ENCODE results near the gene PKIG. TPM values are rescaled to one million over a fixed set of nuclear protein-coding genes. Genes with fewer than 3 reads are reported as not detected.

Gene PKIG
- total RNA-seq, 1 donor from 2014 or later, result 51.6 TPM

- Mint-ChIP-seq H3K4me1 (peaks cover 13% of the 10 kb centered on the region), H3K27ac (no peak overlapping the region), H3K4me3 (peak overlapping the region; percentile 4), H3K9me3 (no peaks in the 10 kb centered on the region), H3K36me3 (no peaks in the 10 kb centered on the region), H3K27me3 (ENCODE audit: low read depth) (peaks cover 3% of the 10 kb centered on the region)
- no peak for DNase-seq (ENCODE audit: low spot score in 2 of 2, unreplicated experiment in 2 of 2)
- TF ChIP-seq CTCF (IDR thresholded peaks at IDR 0.05; ENCODE audit: unreplicated experiment), result no peak
These were observed 66.7 kb downstream of the PKIG start for GRCh38 chr20:44649126-44649525.

GRCh38 chr20:44649976-44650375, 67.6 kb downstream of the PKIG start:
- Mint-ChIP-seq H3K9me3 (no peaks in the 10 kb centered on the region), H3K36me3 (no peaks in the 10 kb centered on the region), H3K27ac (no peak overlapping the region), H3K27me3 (ENCODE audit: low read depth) (peaks cover 5% of the 10 kb centered on the region), H3K4me1 (peaks cover 11% of the 10 kb centered on the region), H3K4me3 (peak overlapping the region; percentile 57)
- no peak for TF ChIP-seq CTCF (IDR thresholded peaks at IDR 0.05; ENCODE audit: unreplicated experiment)
- no peak for DNase-seq (ENCODE audit: low spot score in 2 of 2, unreplicated experiment in 2 of 2)

GRCh38 chr20:44650771-44651433, 68.5 kb downstream of the PKIG start:
- Mint-ChIP-seq H3K36me3 (no peaks in the 10 kb centered on the region), H3K4me3 (peak overlapping the region; percentile 57), H3K27ac (no peak overlapping the region), H3K27me3 (ENCODE audit: low read depth) (peaks cover 9% of the 10 kb centered on the region), H3K4me1 (peaks cover 11% of the 10 kb centered on the region), H3K9me3 (no peaks in the 10 kb centered on the region)
- no peak for DNase-seq (ENCODE audit: low spot score in 2 of 2, unreplicated experiment in 2 of 2)
- no peak for TF ChIP-seq CTCF (IDR thresholded peaks at IDR 0.05; ENCODE audit: unreplicated experiment)

GRCh38 chr20:44651434-44651683, 69.0 kb downstream of the PKIG start:
- peaks cover 9% of the 10 kb centered on the region for H3K27me3 Mint-ChIP-seq (ENCODE audit: low read depth)
- no peak for TF ChIP-seq CTCF (IDR thresholded peaks at IDR 0.05; ENCODE audit: unreplicated experiment)
- peak overlapping the region; percentile 70 for H3K4me3 Mint-ChIP-seq
- no peak overlapping the region for H3K27ac Mint-ChIP-seq
- H3K36me3 Mint-ChIP-seq, result no peaks in the 10 kb centered on the region
- no peaks in the 10 kb centered on the region for H3K9me3 Mint-ChIP-seq
- peak in 1 of 2 experiments; percentile 45 for DNase-seq (ENCODE audit: low spot score in 2 of 2, unreplicated experiment in 2 of 2)
- peaks cover 11% of the 10 kb centered on the region for H3K4me1 Mint-ChIP-seq

GRCh38 chr20:44651684-44652423, 69.5 kb downstream of the PKIG start, which contains the start of gene ADA:
ADA (minus strand) TSS chr20:44651699; CDS start chr20:44651607, 92 bp downstream.
- Mint-ChIP-seq H3K9me3 (no peaks in the 10 kb centered on the region), H3K4me1 (peaks cover 11% of the 10 kb centered on the region), H3K27me3 (ENCODE audit: low read depth) (peaks cover 9% of the 10 kb centered on the region), H3K36me3 (no peaks in the 10 kb centered on the region), H3K4me3 (peak within 1 kb of the TSS; percentile 70), H3K27ac (peak within 1 kb of the TSS; percentile 7)
- peak; percentile 34 to 69 for DNase-seq (ENCODE audit: low spot score in 2 of 2, unreplicated experiment in 2 of 2)
- TF ChIP-seq CTCF (IDR thresholded peaks at IDR 0.05; ENCODE audit: unreplicated experiment), result no peak

All from mesothelial cell of epicardium (in vitro differentiated cells).